HS-27A (cell line): ENCODE measurements around the gene PRR14.

Experiments used
- DNase-seq: peaks from one replicate; pipeline ENCODE4 v3.0.0-alpha.2; 2012; ENCODE audit warnings: low read depth, missing footprints

Gene PRR14

DNA sequence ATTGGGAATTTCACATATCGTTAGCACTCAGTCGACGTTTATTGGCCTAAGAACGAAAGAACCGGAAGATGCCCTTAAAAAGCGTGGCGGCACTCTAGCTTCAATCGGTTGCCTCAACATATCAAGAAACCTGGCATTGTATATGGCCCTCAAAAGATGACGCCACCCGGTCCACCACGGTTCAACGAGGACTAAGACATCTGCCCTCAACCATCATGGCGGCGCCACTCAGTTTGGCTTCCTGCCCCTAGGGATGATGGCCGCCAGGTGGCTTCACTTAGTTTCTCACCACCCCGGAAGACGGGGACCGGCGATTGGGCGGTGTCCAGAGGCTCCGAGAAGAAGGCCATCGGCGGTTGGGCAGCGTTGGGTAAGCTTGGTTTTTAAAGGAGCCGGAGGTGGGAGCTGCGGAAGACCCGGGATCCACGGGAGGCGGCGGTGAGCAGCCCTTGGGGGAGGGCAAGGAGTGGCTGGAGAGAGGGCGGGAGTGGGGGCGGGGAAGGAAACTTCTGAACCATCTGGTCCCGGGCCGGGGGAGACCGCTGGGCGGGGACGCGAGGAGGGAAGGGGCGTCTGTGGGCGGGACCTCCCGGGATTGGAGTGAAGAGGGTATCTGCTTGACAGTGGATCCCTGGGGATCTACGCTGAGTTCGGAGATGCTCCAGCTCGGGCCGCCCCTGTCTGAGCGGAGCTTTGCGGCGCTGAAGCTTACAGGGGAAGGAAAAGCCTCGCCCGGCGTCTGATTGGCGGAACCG is at the start of gene PRR14:
PRR14 (plus strand) TSS at position 592 of the 755 bp plus-strand sequence. CDS start 686 bp downstream, outside the sequence.
- peak; percentile 98 for DNase-seq

DNA sequence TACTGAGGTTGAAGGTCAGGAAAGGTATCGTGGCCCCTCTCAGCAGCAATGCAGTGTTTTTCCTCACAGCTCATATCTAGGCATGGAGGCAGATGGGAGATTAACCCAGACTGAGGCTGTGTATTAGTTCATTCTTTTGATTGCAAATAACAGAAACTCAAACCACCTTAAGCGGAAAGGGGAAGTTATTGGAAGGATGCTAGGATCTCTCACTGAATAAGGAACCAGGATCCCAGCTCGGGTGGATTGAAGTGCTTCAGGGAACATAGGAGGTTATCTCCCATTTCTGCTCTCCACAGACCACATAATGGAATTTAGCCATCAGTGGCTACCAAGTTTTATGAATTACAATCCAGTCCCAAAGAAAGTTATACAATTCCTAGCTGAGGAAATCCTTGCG is 48.8 kb upstream of the PRR14 start:
- DNase-seq, result no peak

DNA sequence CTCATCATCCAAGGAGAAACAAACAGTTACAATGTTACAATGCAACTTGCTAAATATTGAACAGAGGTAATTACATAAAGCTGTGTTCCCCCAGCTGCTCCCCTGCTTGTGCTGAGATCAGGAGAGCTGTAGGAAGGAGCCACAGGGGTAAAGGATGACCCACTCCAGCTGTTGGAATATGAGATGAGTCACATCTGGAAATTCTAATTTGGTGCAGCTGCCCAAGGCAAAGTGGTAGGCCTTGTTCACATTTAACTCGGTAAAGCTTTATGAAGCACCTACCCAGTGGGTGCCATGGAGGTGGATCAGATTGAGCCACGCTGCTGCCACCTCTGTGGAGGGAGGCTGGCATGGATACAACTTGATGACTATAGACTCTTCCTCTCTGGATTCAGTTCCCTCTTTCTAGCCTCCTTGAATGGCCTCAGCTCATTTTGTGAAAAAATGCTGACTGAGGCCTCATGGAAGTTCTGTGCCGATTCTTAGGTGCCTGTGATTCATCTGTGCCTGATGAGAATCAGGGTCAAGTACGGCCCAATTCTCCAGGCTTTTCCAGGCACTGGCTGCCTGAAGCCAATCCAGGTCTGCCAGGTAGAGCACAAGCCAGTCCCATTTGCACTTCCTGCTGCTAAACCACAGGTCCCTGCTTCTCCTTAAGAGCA is 48.0 kb upstream of the PRR14 start:
- no peak for DNase-seq

DNA sequence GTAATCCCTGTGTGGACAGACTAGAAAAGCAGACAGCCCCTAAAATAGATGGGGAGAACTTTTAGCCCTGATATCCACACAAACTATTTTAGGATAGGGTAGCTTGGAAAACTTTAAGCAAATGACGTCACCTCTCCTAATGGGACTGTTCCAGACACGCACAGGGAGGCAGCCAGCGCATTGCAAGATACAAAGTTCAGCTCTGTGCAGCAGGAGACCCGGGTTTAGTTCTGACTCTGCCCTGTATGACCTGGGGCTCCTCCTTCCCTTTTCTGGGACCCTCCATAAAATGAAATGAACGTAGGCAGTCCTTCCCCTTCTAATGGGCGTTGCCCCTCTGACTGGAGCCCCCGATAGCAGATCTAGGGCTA is 46.8 kb upstream of the PRR14 start:
- DNase-seq, result no peak

DNA sequence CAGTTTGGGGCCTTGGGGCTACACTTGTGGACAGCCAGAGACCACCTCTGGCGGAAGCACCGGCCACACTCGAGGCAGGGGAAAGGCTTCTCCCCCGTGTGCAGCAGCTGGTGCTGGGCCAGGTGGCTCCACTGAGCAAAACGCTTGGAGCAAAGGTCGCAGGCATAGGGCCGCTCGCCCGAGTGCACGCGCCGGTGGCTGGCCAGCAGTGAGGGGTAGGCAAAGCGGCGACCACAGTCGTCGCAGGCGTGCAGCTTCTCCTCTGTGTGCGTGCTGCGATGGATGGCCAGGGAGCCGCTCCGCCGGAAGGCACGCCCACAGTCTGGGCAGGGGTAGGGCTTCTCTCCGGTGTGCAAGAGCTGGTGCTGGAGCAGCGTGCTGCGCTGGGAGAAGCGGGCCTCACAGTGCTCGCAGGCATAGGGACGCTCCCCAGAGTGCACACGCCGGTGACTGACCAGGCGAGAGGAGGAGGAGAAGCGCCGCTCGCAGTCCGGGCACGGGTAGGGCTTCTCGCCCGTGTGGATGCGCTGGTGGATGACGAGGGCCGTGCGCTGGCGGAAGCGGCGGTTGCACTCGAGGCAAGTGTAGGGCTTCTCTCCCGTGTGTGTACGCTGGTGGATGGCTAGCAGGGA is 46.3 kb upstream of the PRR14 start:
- DNase-seq, result no peak

DNA sequence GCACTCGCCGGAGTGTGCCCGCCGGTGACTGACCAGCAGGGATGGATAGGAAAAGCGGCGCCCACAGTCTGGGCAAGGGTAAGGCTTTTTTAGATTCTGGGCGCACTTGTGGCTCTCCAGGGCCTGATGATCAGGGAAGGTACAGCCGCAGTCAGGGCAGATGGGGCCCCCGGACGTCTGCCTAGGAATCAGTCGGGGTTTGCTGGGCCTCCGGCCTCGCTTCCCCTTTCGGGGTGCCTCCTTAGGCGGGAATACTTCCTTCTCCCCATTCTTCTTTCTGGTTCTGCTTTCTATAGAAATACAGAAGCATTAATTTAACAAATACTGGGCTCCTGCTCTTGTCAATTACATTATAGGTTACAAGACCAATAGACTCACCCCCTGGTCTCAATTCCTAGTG is 45.6 kb upstream of the PRR14 start:
- DNase-seq, result no peak

DNA sequence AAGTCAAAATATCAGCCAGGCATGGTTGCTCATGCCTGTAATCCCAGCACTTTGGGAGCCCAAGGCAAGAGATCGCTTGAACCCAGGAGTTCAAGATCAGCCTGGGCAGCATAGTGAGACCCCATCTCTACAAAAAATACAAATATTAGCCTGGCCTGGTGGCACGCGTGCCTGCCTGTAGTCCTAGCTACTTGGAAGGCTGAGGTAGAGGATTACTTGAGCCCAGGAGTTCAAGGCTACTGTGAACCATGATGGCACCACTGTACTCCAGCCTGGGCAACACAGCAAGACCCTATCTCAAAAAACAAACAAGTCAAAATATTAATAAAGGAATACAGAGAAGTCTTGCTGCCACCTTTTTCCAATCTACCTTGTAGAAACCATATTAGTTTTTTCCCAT is 44.8 kb upstream of the PRR14 start:
- no peak for DNase-seq

DNA sequence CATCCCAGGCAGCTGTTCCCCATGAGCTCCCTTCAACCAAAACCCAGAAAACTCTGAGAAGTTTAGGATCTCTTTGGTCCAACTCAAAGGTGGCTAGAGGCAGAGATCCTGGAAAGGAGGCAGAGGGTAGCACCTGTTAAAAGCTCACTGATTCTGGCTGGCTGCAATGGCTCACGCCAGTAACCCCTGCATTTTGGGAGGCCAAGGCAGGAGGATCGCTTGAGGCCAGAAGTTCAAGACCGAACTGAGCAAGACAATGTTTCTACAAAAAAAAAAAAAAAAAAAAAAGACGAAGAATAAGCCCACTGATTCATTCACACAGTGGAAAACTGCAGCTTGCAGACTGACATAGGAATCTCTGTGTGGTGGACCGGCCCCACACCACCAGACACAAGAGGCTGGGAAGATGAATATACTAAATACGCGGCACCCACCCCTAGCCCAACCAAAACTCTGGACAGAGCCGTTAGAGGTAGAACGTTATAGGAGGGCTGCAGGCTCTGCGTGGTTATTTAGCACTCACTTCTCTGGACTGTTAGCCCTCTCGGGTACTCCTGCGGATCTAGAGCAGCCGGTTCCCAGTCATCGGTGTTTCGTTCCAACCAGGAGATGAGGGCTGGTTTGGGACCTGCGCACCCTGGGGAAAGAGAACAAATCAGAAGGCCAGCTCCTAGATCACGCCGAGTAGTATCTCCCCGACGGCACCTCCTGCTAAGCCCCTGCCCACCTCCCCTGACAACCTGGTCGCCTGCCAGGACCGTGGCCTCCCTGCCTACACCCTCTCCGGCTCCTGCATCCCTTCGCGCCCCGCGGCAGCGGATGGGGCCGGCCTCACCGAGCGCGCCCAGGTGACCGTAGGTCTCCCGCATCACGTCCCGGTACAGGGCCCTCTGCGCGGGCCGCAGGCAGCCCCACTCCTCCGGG is 41.5 kb upstream of the PRR14 start:
- DNase-seq, result no peak

DNA sequence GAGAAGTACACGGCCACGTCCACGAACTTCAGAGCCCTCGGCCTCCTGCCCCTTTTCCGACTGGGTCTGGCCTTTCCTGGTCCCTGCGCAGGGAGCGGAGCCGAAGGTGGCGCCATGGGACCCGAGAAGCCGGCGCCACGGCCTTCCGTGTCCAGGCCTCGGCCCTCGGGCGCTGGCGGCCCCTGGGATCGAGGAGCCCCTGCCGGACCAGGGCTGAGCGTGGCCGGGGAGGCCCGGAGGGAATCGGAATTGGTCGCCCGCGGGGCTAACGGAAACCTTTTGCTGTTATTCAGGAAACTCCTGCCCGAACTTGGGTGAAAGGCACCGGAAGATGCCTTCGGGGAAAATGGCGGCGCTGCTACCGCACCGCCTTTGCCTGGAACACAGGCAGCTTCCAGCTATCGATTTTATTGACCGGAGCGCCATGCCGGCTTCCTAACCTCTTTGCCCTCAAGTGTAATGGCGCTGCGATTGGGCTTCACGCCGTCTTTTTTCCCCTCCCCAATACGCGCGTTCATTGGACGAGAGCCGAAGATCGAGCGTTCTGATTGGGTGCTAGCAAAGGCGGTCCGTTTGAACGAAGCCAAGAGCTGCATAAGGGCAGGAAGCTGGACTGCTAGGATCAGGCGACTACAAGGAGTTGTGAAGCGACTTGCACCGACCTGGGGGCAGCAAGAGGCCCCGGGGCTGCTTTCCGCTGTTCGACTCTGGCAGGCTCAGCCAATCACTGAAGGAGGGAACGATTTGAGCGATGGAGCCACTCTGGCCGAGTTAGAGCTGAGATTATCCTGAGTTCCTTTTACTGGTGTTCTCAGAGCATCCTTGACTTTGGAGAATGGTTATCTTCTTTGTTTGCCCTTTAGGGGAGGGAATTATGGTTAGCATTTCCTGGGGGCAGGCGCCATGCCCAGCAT is 40.6 kb upstream of the PRR14 start, which contains the start of gene ZNF689:
ZNF689 (minus strand) TSS at position 464 of the 914 bp plus-strand sequence; CDS start at position 116, 348 bp downstream.
- DNase-seq, result peak; percentile 97

DNA sequence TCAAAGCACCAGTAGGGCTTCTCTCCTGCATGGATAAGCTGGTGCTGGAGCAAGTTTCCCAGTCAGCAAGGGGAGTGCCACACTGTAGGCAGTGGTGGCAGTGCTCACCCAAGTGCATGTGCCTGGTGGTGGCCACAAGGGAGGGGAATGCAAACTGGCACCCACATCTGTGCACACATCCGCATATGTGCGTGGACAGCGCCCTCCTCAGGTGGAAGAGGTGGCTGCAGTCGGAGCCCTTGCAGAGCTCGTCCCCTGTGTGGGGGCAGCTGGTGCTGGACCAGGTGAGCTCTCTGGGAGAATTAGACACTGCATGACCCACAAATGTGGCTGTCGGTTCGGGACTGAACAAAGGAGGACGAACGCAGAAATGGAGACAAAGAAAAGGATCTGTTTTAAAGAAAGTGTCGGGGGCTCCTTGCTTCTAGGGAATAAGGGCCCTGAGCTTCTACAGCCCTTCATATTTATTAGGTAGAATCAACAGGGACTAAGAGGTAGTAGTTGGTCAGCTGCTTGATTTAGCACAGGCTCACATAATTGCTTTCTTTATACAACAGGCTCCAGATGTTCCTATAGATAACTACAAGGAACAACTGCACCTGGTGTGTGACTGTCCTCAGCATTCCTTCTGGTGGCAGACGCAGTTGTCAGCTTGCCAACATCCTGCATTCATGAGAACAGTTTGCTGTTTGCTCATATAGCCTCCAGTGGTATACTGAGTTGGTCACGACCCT is 35.2 kb upstream of the PRR14 start:
- DNase-seq, result no peak

DNA sequence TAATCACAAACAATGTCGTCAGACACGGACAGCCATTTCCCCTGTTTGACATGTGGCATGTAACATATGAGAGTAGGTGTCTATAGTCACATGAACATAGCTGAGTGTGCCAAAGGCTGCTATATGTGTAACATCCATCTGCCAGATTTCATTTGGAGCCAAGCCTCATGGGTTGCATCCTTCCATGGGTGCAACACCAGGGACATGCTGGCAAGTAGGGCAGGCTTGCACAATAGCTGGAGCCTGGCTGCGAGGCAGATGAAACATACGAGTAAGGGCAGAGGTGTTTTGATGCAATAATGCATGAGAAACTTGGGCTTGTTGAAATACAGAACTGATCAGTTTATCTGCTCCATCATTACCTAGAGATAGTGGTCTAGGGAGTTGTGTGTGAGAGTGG is 31.6 kb upstream of the PRR14 start:
- DNase-seq, result no peak

DNA sequence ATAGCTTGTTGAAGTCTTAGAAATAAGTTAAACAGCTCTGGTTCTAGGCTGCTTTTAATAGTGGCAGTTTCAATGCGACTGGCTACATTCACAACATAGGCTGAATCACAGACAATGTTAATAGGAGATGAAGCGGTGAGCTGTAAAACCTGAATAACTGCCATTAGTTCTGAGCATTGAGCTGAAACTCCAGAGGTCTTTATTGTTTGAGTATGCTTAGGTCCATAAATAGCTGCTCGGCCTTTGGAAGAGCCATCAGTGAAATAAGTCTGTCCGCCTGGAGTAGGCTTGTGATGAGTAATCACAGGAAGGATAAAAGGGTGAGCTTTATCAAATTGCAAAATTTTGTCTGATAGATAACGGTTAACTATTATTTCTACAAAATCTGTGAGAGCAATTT is 31.1 kb upstream of the PRR14 start:
- no peak for DNase-seq

DNA sequence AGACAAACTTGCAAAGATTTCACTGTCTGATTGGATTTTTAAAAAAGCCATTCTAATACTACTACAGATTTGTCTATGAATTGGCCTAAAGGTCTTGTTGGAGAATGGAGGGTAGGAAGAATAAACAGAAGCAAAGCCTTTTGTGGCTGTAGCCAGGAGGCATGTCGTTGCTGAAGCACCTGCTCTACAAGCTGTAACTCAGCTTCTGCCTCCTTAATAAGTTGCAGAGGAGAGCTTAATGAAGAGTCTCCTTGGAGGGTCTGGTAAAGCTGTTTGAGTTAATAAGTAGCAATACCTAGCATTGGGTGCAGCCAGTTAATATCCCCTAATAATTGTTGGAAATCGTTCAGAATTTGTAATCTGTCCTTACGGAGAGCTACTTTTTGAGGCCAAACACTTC is 30.6 kb upstream of the PRR14 start:
- DNase-seq, result no peak

DNA sequence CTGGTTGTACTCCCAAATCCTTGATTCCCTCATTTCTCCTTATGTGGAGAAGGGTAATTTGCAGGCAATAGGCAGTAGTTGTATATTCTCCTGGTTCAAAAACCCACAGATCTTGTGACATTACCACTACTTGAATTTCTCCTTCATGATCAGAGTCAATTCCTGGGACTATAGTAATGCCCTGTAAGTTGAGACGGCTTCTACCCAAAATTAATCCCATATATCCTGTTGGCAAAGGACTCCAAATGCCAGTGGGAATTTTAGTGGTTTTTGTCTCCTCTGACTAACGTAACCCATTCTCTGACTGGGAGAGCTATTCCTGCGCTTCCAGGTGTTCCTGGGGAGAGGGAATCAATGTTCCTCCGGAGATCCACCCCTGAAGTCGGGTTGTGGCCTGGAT is 29.0 kb upstream of the PRR14 start:
- DNase-seq, result no peak

DNA sequence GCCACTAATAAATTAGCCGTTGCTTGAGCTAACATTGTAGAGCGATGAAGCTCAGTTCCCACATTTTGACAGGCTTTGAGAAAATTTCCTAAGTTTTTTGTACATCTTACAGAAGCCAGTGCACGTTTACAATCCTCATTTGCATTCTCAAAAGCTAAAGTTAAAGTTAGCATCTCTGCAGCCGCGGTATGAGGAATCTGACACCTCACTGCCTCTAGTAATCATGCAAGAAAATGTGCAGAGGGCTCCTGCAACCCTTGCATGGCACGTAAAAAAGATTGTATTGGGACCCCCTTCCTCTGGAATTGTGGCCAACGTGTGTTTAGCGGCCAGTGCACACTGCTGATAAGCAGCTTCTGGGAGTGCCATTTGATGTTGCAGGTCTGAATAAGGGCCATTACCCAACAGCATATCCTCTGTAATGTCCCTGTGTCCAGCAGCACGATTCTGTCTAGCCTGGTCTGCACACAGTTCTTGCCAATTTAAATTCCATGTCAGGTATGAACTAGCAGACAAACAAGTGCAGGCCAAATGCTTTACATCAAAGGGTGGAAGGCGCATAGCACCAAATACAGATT is 28.2 kb upstream of the PRR14 start:
- DNase-seq, result no peak

DNA sequence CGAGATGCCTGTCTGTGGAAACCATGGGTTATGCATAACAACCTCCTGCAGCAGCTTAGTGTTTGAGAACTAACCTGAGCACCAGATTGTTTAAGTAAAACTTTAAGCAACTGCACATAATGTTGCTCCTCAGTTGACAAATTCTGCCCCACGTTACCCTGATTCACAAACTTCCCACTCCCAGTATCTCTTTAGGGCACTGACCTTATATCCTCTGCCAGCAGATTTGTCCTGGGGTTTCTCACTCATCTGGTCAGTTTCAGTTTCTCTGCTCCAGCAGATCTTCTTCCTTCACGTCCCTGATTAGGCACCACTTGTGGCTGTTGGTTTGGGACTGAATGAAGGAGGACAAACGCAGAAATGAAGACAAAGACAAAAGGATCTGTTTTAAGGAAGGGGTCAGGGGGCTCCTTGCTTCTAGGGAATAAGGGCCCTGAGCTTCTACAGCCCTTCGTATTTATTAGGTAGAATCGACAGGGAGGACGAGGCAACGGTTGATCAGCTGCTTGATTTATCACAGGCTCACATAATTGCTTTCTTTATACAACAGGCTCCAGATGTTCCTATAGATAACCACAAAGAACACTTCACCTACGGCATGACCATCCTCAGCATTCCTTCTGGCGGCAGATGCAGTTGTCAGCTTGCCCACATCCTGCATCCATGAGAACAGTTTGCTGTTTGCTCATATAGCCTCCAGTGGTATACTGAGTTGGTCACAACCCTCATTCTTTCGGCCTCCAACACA is 27.1 kb upstream of the PRR14 start:
- no peak for DNase-seq

DNA sequence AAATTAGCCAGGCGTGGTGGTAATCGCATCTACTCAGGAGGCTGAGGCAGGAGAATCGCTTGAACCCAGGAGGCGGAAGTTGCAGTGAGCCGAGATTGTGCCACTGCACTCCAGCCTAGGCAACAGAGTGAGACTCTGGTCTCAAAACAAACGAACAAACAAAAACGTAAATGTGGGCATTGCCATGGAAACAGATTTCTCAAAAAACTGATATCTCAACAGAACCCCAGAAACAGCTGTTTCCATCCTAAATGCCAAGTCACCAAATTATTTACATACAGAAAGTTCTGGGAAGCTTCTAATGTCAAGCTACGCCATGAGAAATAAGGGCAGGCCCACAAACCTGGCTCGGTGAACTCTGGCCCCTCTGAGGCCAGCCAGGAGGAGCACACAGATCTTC is 24.5 kb upstream of the PRR14 start:
- DNase-seq, result no peak

DNA sequence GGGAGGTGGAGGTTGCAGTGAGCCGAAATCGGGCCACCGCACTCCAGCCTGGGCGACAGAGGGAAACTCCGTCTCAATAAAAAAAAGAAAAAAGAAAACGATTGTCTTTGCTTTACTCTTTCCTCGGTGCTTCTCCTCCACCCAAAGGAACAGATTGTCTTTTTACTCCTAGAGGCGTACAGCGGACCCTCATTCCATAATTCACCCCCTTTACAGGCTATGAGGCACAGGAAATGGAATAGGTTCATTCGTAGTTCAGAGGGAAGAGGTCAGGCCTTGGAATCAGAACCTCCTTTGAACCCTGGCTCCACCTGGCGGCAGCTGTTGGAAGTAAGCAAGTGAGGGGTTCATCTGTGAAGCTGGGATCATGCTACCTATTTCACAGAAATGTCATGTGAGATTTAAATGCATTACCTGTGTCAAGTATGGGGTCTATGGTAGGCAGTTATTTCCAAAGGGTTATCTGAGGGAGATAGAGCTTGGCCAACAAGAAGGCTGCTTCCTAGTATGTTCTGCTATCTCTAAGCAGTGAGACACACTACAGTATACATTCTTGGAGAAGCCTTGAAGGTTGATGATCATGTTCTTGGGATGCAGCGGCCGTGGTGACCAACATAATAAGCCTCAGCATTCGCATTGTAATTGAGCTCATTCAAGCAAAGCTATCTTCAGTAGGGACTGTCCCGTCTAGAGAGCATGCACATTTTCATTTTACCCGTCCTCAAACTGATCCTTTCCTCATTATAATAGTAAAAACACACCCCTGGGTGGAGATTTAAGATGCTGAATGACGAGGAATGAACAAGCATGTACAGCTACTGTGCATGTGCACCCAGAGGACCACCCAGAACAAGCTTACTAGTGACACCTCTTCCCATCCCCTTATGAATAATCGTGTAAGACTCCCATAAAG is 21.9 kb upstream of the PRR14 start:
- DNase-seq, result no peak
